Measurements from ENCODE around the gene PLA2G4A.
"Not testable (repeated sequence)": the region's sequence is repeated elsewhere in the genome, so short reads cannot be mapped to it uniquely, and the experiment has no call there.

Gene PLA2G4A

DNA sequence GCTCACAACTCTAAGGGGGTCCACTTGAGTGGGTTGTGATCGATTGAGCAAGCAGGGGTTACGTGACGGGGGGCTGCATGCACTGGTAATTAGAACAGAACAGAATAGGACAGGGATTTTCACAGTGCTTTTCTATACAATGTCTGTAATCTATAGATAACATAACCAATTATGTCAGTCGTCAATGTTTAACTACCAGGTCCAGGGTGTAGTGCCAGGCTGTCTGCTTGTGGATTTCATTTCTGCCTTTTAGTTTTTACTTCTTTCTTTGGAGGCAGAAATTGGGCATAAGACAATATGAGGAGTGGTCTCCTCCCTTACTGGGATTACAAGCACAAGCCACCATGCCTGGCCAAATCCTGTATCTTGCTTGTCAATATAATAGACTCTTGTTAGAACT is 94.1 kb downstream of the PLA2G4A start:
- not testable (repeated sequence) for DNase-seq (ENCODE audit: low read depth)

- no peak for DNase-seq (ENCODE audit: low read depth)
Observed at GRCh38 chr1:186923486-186923885, 94.7 kb downstream of the PLA2G4A start.

GRCh38 chr1:186925881-186926669 is 97.3 kb downstream of the PLA2G4A start:
- no peak for DNase-seq (ENCODE audit: low read depth)

GRCh38 chr1:186927884-186928283 is 99.1 kb downstream of the PLA2G4A start:
- no peak for DNase-seq (ENCODE audit: low read depth)

- no peak for DNase-seq (ENCODE audit: low read depth)
Observed at GRCh38 chr1:186930238-186930637, 101.5 kb downstream of the PLA2G4A start.

- no peak for DNase-seq (ENCODE audit: low read depth)
Observed at GRCh38 chr1:186937016-186937670, 108.4 kb downstream of the PLA2G4A start.

DNA sequence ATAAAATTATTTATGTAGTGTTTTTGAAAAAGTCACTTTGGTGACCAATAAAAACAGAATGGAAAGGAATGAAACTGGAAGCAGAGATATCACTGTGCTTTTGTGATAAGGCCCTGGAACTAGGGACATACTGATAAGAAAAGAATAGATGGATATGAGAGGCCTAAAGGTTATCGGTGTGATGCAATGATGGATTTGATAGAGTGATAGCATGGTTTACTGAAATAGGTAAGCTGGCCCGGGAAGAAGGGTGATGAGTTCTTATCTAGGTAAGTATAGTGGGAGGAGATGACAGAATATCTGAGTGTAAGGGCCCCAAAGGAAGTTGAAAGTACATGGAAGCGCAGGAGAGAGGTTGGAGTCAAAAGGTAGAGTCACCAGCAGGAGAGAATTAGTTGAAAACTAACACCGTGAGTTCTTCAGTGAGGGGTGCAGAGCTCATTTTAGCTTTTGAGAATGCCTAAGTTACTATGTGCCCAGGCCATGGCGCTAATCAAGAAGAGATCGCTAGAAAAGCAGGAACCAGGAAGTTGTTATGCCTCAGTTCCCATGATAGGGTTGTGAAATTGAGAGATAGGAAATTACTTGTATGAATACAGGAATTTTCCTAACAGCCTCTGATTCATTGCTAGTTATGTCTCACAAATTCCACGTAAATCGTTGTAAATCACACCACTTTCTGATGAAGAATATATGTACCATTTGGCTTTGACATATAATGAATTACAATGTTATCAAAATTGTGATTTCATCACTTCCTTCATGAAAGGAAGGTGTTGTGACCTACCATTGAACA is 115.3 kb downstream of the PLA2G4A start:
- no peak for DNase-seq (ENCODE audit: low read depth)

DNA sequence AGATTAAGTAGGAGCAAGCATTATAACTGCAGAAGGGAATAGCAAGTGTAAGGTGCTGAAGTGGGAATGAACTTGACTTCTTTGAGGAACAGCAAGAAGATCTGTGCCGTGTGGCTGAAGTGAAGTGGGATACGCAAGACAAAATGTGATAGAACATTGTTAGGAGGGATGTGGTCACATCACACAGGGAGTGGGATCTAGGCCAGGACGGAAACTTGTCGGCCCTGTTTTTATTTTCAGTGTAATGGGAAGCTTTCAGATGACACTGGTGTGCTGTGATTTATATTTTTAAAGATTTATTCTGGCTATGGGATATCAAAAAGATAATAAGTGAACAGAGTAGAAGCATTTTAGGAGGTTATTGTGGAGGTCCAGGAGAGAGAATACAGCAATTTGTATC is 116.4 kb downstream of the PLA2G4A start:
- no peak for DNase-seq (ENCODE audit: low read depth)

DNA sequence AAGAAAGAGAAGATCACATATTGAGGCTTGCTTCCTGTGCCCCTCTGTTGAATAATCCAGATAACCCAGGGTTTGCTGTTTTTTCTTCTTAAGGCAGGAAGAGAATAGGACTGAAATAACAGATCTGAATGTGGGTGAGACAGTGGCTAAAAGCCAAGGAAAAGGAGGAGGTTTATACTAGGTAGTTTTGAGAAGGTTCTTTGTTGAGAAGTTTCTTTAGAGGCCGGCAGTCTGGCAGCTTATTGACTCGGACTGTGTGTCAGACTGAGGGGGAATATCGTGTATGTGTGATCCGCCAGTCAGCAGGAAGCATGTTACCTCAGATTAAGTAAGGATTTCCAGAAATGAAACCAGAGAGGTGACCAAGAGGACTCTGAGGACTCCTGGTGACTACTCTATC is 119.8 kb downstream of the PLA2G4A start:
- no peak for DNase-seq (ENCODE audit: low read depth)

DNA sequence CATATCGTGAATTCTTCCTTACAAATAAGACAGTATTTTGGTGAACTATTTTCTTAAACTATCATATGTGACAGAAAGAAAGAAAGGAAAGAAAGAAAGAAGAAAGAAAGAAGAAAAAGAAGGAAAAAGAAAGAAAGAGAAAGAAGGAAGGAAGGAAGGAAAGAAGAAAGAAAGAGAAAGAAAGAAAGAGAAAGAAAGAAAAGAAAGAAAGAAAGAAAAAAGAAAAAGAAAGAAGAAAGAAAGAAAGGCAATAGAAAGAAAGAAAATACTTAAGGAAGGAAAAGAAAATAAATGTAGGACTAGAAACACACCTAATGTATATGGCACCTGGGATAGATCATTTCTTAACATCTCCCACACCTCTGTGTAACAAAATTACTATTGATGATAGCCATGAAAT is 120.4 kb downstream of the PLA2G4A start:
- DNase-seq (ENCODE audit: low read depth) = no peak

- no peak for DNase-seq (ENCODE audit: low read depth)
Observed at GRCh38 chr1:186950547-186950946, 121.8 kb downstream of the PLA2G4A start.

- DNase-seq (ENCODE audit: low read depth) = no peak
Observed at GRCh38 chr1:186953876-186954275, 125.1 kb downstream of the PLA2G4A start.

DNA sequence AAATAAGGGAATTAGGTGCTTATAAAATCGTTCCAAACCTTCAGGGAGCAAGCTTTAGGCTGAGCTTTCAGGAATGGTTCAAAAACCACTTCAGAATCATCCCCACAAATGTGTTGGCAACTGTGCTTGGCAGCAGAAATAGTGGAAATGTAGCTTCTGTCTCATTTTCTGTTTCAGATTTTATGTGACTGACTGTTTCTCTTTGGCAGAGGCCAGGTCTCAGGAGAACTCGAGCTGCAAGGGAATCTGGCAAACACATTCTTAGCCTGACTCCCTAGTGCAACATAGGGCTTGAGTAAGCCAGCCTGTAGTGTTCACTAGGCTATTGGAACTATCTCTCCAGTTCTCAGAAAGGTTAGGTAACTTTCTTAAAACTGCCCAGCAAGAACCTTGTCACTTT is 128.6 kb downstream of the PLA2G4A start:
- DNase-seq (ENCODE audit: low read depth) = no peak

DNA sequence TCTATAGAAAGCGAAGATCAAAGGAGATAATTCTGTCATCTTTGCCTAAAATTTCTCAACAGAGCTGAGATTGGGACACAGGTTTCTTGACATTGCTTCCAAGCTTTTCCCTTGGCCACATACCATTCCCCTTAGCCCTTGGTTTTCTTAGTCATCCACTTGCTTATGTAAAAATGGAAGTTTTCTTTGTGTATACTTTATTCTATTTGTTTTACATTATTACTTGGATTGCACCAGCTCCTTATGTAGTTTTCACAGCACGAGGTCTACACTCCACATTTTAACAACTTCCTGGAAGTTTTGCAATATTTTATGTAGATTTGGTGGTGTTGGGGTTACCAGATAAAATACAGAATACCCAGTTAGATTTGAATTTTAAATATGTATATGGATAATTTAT is 129.8 kb downstream of the PLA2G4A start:
- DNase-seq (ENCODE audit: low read depth) = no peak

GRCh38 chr1:186960861-186961260 is 132.1 kb downstream of the PLA2G4A start:
- DNase-seq (ENCODE audit: low read depth) = no peak

DNA sequence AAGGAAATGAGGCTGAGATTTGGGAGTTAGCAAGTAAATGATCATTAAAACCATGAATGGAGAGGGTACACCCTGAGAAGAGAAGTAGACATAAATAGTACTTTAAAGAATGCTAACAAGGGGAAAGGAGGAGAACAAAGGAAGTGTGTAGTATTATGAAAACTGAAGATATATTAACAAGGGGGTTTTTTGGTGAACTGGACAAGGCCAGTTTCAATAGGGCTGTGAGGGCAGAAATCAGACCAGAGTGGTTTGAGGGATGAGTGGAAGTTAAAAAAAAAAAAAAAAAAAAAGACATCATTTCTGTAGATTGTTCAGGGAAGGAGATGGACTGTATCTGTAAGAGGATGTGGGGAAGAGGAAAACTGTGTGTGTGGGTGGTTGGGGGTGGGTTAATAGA is 137.1 kb downstream of the PLA2G4A start:
- no peak for DNase-seq (ENCODE audit: low read depth)

GRCh38 chr1:186966456-186966855 is 137.7 kb downstream of the PLA2G4A start:
- DNase-seq (ENCODE audit: low read depth) = no peak

- no peak for DNase-seq (ENCODE audit: low read depth)
Observed at GRCh38 chr1:186967656-186968394, 139.1 kb downstream of the PLA2G4A start.

GRCh38 chr1:186974774-186975181 is 146.0 kb downstream of the PLA2G4A start:
- DNase-seq (ENCODE audit: low read depth) = peak; percentile 92

- DNase-seq (ENCODE audit: low read depth) = no peak
Observed at GRCh38 chr1:186975220-186975619, 146.5 kb downstream of the PLA2G4A start.

DNA sequence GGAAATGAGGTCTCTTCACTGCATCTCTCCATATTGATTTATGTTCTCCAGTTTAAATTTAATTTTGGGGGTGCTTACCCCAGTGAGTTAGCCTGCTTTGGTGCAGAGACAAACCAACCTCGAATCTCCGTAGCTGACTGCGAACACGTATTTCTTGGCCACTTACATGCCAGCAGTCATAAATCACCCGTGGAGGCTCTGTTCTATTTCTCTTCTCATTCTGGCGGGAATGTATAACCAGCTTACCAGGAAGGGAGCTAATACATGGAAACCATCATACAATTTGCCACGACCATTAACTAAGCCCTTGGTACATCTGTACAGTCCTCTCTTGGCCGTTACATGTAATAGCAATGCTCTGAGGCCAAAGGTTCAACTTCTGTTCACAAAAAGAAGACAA is 148.0 kb downstream of the PLA2G4A start:
- DNase-seq (ENCODE audit: low read depth) = no peak

GRCh38 chr1:186977266-186977957 is 148.7 kb downstream of the PLA2G4A start:
- DNase-seq (ENCODE audit: low read depth) = no peak
